SK-N-SH (cell line): ENCODE results near the gene EEFSEC. TPM values are rescaled to one million over a fixed set of nuclear protein-coding genes. Genes with fewer than 3 reads are reported as not detected.

Source experiments
- CTCF ChIA-PET: fragments of 300-600, 350-600 bp; formaldehyde crosslinking; extraction: SDS; loops from one replicate; lab custom pipeline; 2021; lab: Yijun Ruan, JAX
- POLR2A ChIA-PET: fragments of 350-600 bp; sonication (Branson Sonifier 250); formaldehyde crosslinking; extraction: SDS; loops from one replicate; lab custom pipeline; 2020; ENCODE audit warnings: antibody characterized with exemption, inconsistent platforms; lab: Yijun Ruan, JAX
- DNase-seq: peaks from one replicate; pipeline ENCODE4 v3.0.0; 2012
- H2AFZ ChIP-seq: fragments of 200-600 bp; sonication (generic); 2 replicates; pipeline ENCODE4 v1.8.1; 2016; ENCODE audit warnings: antibody characterized with exemption, mild to moderate bottlenecking, low read depth
- H3F3A ChIP-seq: fragments of 200-600 bp; sonication (generic); replicated peaks from 2 replicates; pipeline ENCODE3; 2016; ENCODE audit warnings: antibody characterized with exemption, mild to moderate bottlenecking; ENCODE audit not compliant: insufficient read depth
- H3K27ac ChIP-seq, 2 experiments: fragments of 200-500 bp in 1 of 2; fragments of 200-600 bp in 1 of 2; sonication (Bioruptor generic) in 1 of 2; sonication (generic), shearing (Covaris generic) in 1 of 2; 2 replicates each; pipeline versions ENCODE4 v1.5.1 to v1.6.1; 2014 to 2016; ENCODE audit warnings: low read depth in 2 of 2, inconsistent platforms in 1 of 2, low read length in 1 of 2, mild to moderate bottlenecking in 1 of 2, mixed read lengths in 1 of 2
- H3K27me3 ChIP-seq: fragments of 200-600 bp; sonication (generic), shearing (Covaris generic); 2 replicates; pipeline ENCODE4 v1.6.1; 2016; ENCODE audit warnings: mixed run types; ENCODE audit not compliant: insufficient read depth
- H3K36me3 ChIP-seq, 2 experiments: fragments of 200-500 bp in 1 of 2; fragments of 200-600 bp in 1 of 2; sonication (Bioruptor generic) in 1 of 2; sonication (generic) in 1 of 2; replicated peaks in 1 of 2; 2 replicates each; pipeline versions ENCODE3 to v1.5.1; 2014 to 2016; ENCODE audit warnings: low read length in 1 of 2, mild to moderate bottlenecking in 1 of 2; ENCODE audit not compliant: insufficient read depth in 2 of 2, control insufficient read depth in 1 of 2
- H3K4me1 ChIP-seq, 2 experiments: fragments of 200-500 bp in 1 of 2; fragments of 200-600 bp in 1 of 2; sonication (Bioruptor generic) in 1 of 2; sonication (generic), shearing (Covaris generic) in 1 of 2; 2 replicates each; pipeline versions ENCODE4 v1.5.1 to v1.6.1; 2014 to 2016; ENCODE audit warnings: low read depth in 1 of 2, low read length in 1 of 2, mixed run types in 1 of 2; ENCODE audit not compliant: insufficient read depth in 2 of 2, control insufficient read depth in 1 of 2
- H3K4me2 ChIP-seq: fragments of 200-600 bp; sonication (generic), shearing (Covaris generic); 2 replicates; pipeline ENCODE4 v1.6.1; 2017; ENCODE audit warnings: mixed run types
- H3K4me3 ChIP-seq, 2 experiments: fragments of 200-500 bp in 1 of 2; fragments of 200-600 bp in 1 of 2; sonication (Bioruptor generic) in 1 of 2; sonication (generic), shearing (Covaris generic) in 1 of 2; 2 replicates each; pipeline versions ENCODE4 v1.5.1 to v1.8.1; 2014 to 2016; ENCODE audit warnings: low read depth in 2 of 2, inconsistent platforms in 1 of 2, low read length in 1 of 2, mild to moderate bottlenecking in 1 of 2, mixed read lengths in 1 of 2, moderate library complexity in 1 of 2
- H3K79me2 ChIP-seq: fragments of 200-600 bp; sonication (generic); 2 replicates; pipeline ENCODE4 v1.8.1; 2017; ENCODE audit warnings: mild to moderate bottlenecking; ENCODE audit not compliant: insufficient read depth
- H3K9ac ChIP-seq: fragments of 200-600 bp; sonication (generic); 2 replicates; pipeline ENCODE4 v1.6.1; 2017; ENCODE audit warnings: mixed run types
- H3K9me2 ChIP-seq: fragments of 200-600 bp; sonication (generic); 2 replicates; pipeline ENCODE4 v1.6.1; 2017; ENCODE audit warnings: mixed run types
- H3K9me3 ChIP-seq: fragments of 200-600 bp; sonication (generic); 2 replicates; pipeline ENCODE4 v1.6.1; 2017; ENCODE audit warnings: mixed run types, mild to moderate bottlenecking, moderate library complexity
- H4K20me1 ChIP-seq: fragments of 200-600 bp; sonication (generic); 2 replicates; pipeline ENCODE4 v1.6.1; 2017; ENCODE audit warnings: mild to moderate bottlenecking, mixed run types; ENCODE audit not compliant: insufficient read depth
- EP300 ChIP-seq, 2 experiments: IDR thresholded peaks; 2 replicates each; pipeline versions ENCODE4 v1.4.0 to v1.6.1; 2012; ENCODE audit warnings: borderline replicate concordance in 1 of 2, low read depth in 1 of 2, low read length in 1 of 2
- FOXJ3 ChIP-seq: sonication (generic); formaldehyde crosslinking; IDR thresholded peaks from 2 replicates; pipeline ENCODE4 v1.5.1; 2020; ENCODE audit warnings: mild to moderate bottlenecking, missing genetic modification reagents
- FOXM1 ChIP-seq: IDR thresholded peaks from 2 replicates; pipeline ENCODE4 v1.4.0; 2012; ENCODE audit warnings: low read depth, mild to moderate bottlenecking
- IRF3 ChIP-seq: fragments of 150-350 bp; IDR thresholded peaks from 2 replicates; pipeline ENCODE4 v1.6.1; 2016; ENCODE audit warnings: mild to moderate bottlenecking, low read depth, low read length
- JUND ChIP-seq: IDR thresholded peaks from 2 replicates; pipeline ENCODE4 v1.4.0; 2012
- NRF1 ChIP-seq: IDR thresholded peaks from 2 replicates; pipeline ENCODE4 v1.6.1; 2012; ENCODE audit warnings: low read depth, mild to moderate bottlenecking, low read length
- PBX3 ChIP-seq: IDR thresholded peaks from 2 replicates; pipeline ENCODE4; 2012
- RAD21 ChIP-seq: IDR thresholded peaks from 2 replicates; pipeline ENCODE4 v1.6.1; 2012; ENCODE audit warnings: mild to moderate bottlenecking, low read length
- RCOR1 ChIP-seq: fragments of 150-350 bp; IDR thresholded peaks from 2 replicates; pipeline ENCODE4 v1.6.1; 2017; ENCODE audit warnings: antibody characterized with exemption, low read length
- RFX5 ChIP-seq: IDR thresholded peaks from 2 replicates; pipeline ENCODE4 v1.6.1; 2012; ENCODE audit warnings: mild to moderate bottlenecking, improper control_type of control experiment, low read length
- RXRA ChIP-seq: IDR thresholded peaks from 2 replicates; pipeline ENCODE4 v1.4.0; 2012; ENCODE audit warnings: low read depth, mild to moderate bottlenecking, borderline replicate concordance
- SIN3A ChIP-seq: IDR thresholded peaks from 2 replicates; pipeline ENCODE4 v1.6.1; 2012; ENCODE audit warnings: low read depth, mild to moderate bottlenecking, low read length, moderate library complexity, borderline replicate concordance
- SMC3 ChIP-seq: IDR thresholded peaks from 2 replicates; pipeline ENCODE4 v1.6.1; 2012; ENCODE audit warnings: low read depth, low read length, improper control_type of control experiment
- TEAD4 ChIP-seq: IDR thresholded peaks from 2 replicates; pipeline ENCODE4 v1.4.0; 2012; ENCODE audit warnings: mild to moderate bottlenecking, borderline replicate concordance; ENCODE audit not compliant: insufficient read depth
- USF1 ChIP-seq: IDR thresholded peaks from 2 replicates; pipeline ENCODE4 v1.4.0; 2012; ENCODE audit warnings: low read depth, borderline replicate concordance
- YY1 ChIP-seq: IDR thresholded peaks from 2 replicates; pipeline ENCODE4 v1.4.0; 2012; ENCODE audit warnings: low read depth, mild to moderate bottlenecking
- WGBS: methylation state at CpG from one replicate; pipeline ENCODE4 v1.1.6; 2017; ENCODE audit warnings: low lambda C conversion rate; 5-methylcytosine and 5-hydroxymethylcytosine counted together
- polyA plus RNA-seq, 3 experiments: library from polyadenylated mRNA; depleted of rRNA; stranded (reverse); fragments of >200 nt; gene quantifications; 2 replicates each; pipeline ENCODE4 v1.2.3, GENCODE V29; 2012
- TF ChIP-seq, protein P1 (sequence below): fragments of 200-600 bp; sonication (generic); IDR thresholded peaks from 2 replicates; pipeline ENCODE4 v1.6.1; 2017; ENCODE audit warnings: antibody characterized with exemption, mild to moderate bottlenecking, moderate library complexity

Gene EEFSEC
- polyA plus RNA-seq, 1 of the 3 experiments (the other 2 are of a cell fraction) = 12.4 TPM

GRCh38 chr3:128192131-128192530 lies 38.9 kb downstream of the EEFSEC start:
- H3K9ac ChIP-seq = no peak overlapping the region
- H3K27ac ChIP-seq = no peak overlapping the region
- H3K36me3 ChIP-seq = no peaks in the 10 kb centered on the region
- ChIA-PET POLR2A (no interaction called here), CTCF (interaction anchor here (0.8 to 1.1 kb wide), 4 partner anchors 12 to 115 kb away, joined by 3 to 4 read pairs (median 4); no protein-coding TSS in a partner anchor)
- H3K4me3 ChIP-seq = no peak overlapping the region
- no peaks in the 10 kb centered on the region for H3K27me3 ChIP-seq
- H4K20me1 ChIP-seq = no peaks in the 10 kb centered on the region
- no peak for DNase-seq
- TF ChIP-seq NRF1 = no peak
- no peak for TF ChIP-seq FOXM1
- TF ChIP-seq, protein P1, sequence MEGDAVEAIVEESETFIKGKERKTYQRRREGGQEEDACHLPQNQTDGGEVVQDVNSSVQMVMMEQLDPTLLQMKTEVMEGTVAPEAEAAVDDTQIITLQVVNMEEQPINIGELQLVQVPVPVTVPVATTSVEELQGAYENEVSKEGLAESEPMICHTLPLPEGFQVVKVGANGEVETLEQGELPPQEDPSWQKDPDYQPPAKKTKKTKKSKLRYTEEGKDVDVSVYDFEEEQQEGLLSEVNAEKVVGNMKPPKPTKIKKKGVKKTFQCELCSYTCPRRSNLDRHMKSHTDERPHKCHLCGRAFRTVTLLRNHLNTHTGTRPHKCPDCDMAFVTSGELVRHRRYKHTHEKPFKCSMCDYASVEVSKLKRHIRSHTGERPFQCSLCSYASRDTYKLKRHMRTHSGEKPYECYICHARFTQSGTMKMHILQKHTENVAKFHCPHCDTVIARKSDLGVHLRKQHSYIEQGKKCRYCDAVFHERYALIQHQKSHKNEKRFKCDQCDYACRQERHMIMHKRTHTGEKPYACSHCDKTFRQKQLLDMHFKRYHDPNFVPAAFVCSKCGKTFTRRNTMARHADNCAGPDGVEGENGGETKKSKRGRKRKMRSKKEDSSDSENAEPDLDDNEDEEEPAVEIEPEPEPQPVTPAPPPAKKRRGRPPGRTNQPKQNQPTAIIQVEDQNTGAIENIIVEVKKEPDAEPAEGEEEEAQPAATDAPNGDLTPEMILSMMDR = no peak
- TF ChIP-seq RCOR1 = no peak
- TF ChIP-seq JUND = no peak
- no peak for TF ChIP-seq FOXJ3 (CRISPR knock-in tag)
- TF ChIP-seq EP300 (IDR thresholded peaks at IDR 0.05; ENCODE audit: borderline replicate concordance in 1 of 2, low read depth in 1 of 2, low read length in 1 of 2) = no peak
- no peak for TF ChIP-seq SMC3
- TF ChIP-seq RFX5 = no peak
- no peak for TF ChIP-seq USF1
- TF ChIP-seq IRF3 = no peak
- TF ChIP-seq PBX3 = no peak
- TF ChIP-seq RAD21 = no peak
- TF ChIP-seq RXRA = no peak
- no peak for TF ChIP-seq TEAD4
- TF ChIP-seq YY1 = no peak
- no peak for TF ChIP-seq SIN3A
- peaks cover 0 to 47% of the 10 kb centered on the region in 2 experiments; a peak in 2 of 4 replicates for H3K4me1 ChIP-seq
- H3K9me3 ChIP-seq = no peaks in the 10 kb centered on the region
- WGBS = 86% methylated on average over 5 of the region's 7 CpGs
- no peaks in the 10 kb centered on the region; the same call in 1 of the 2 replicates for H3K79me2 ChIP-seq
- H3K9me2 ChIP-seq = no peaks in the 10 kb centered on the region
- H2AFZ ChIP-seq = no peak overlapping the region
- no peak overlapping the region for H3K4me2 ChIP-seq
- H3F3A ChIP-seq = no peaks in the 10 kb centered on the region
